Subcutaneous adipose tissue (tissue), 4 donors: ENCODE measurements around the gene CORO1C. TPM values are rescaled to one million over a fixed set of nuclear protein-coding genes. Genes with fewer than 3 reads are reported as not detected.

Experiments
- CTCF ChIP-seq: fragments of 450-650 bp; IDR thresholded peaks from one replicate; pipeline ENCODE4 v1.5.1; 2016; ENCODE audit warnings: low read depth, mild to moderate bottlenecking, control low read depth, antibody characterized with exemption, moderate library complexity
- total RNA-seq, 4 donors: library from RNA; depleted of rRNA; stranded (reverse); fragments of >200 nt; gene quantifications; one replicate each; pipeline ENCODE4 v1.1.0, GENCODE V29; 2016

The CORO1C gene
- total RNA-seq, 4 donors from 2014 or later: 151 to 320 (median 199) TPM

- no peak for TF ChIP-seq CTCF
Measured at GRCh38 chr12:108649126-108649525, 82.2 kb downstream of the CORO1C start.

GRCh38 chr12:108648371-108648770, 82.9 kb downstream of the CORO1C start:
- no peak for TF ChIP-seq CTCF

GRCh38 chr12:108647585-108648287, 83.6 kb downstream of the CORO1C start:
- no peak for TF ChIP-seq CTCF

- no peak for TF ChIP-seq CTCF
Measured at GRCh38 chr12:108646600-108647579, 84.4 kb downstream of the CORO1C start.

- TF ChIP-seq CTCF: no peak
Measured at GRCh38 chr12:108645686-108646599, 85.4 kb downstream of the CORO1C start.

GRCh38 chr12:108644811-108645120, 86.6 kb downstream of the CORO1C start:
- no peak for TF ChIP-seq CTCF
